GM12875 (cell line): Measurements from ENCODE around the gene UGT8.
"Not testable (repeated sequence)": the region's sequence is repeated elsewhere in the genome, so short reads cannot be mapped to it uniquely, and the experiment has no call there.

Source experiments
- H3K4me3 ChIP-seq: one replicate; pipeline ENCODE4 v1.5.1; 2011; ENCODE audit warnings: low read depth, low read length, control low read depth
- TF ChIP-seq, protein P1 (sequence below): IDR thresholded peaks from 2 replicates; pipeline ENCODE4 v1.5.1; 2011; ENCODE audit warnings: low read depth, mild to moderate bottlenecking, control low read depth, inconsistent platforms, low read length, moderate library complexity, borderline replicate concordance; ENCODE audit not compliant: insufficient read depth

The UGT8 gene

GRCh38 chr4:114659386-114660008 lies 60.9 kb downstream of the UGT8 start:
- TF ChIP-seq, protein P1, sequence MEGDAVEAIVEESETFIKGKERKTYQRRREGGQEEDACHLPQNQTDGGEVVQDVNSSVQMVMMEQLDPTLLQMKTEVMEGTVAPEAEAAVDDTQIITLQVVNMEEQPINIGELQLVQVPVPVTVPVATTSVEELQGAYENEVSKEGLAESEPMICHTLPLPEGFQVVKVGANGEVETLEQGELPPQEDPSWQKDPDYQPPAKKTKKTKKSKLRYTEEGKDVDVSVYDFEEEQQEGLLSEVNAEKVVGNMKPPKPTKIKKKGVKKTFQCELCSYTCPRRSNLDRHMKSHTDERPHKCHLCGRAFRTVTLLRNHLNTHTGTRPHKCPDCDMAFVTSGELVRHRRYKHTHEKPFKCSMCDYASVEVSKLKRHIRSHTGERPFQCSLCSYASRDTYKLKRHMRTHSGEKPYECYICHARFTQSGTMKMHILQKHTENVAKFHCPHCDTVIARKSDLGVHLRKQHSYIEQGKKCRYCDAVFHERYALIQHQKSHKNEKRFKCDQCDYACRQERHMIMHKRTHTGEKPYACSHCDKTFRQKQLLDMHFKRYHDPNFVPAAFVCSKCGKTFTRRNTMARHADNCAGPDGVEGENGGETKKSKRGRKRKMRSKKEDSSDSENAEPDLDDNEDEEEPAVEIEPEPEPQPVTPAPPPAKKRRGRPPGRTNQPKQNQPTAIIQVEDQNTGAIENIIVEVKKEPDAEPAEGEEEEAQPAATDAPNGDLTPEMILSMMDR: peak; percentile 80
- no peak overlapping the region for H3K4me3 ChIP-seq

- no peak overlapping the region for H3K4me3 ChIP-seq
- TF ChIP-seq, protein P1: no peak
Observed at GRCh38 chr4:114663083-114663482, 64.5 kb downstream of the UGT8 start.

- TF ChIP-seq, protein P1: no peak
Observed at GRCh38 chr4:114668577-114668976, 70.0 kb downstream of the UGT8 start.

GRCh38 chr4:114670733-114671132 lies 72.1 kb downstream of the UGT8 start:
- not testable (repeated sequence) for H3K4me3 ChIP-seq

More at GRCh38 chr4:114668577-114668976, 70.0 kb downstream of the UGT8 start:
- no peak overlapping the region for H3K4me3 ChIP-seq

GRCh38 chr4:114673306-114673705 lies 74.7 kb downstream of the UGT8 start:
- no peak overlapping the region for H3K4me3 ChIP-seq
- TF ChIP-seq, protein P1: no peak

DNA sequence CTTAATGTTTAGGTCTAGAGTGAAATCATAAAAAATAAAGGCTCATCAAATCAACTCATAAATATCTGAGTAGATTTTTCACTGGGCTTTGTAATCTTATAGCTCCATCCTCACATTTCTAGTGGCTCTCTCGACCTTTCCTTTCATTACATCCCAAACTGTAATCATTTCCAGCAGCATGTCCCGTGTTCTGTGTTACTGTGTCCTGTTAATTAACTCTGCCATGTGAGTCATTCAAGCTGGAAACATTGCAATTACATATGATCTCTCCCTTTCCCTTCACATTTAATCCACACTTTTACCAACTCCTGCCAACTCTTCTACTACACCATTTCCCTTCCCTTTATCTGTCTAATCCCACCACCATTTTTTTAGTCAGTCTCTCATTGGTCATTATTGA lies 75.5 kb downstream of the UGT8 start:
- TF ChIP-seq, protein P1: no peak
- H3K4me3 ChIP-seq: no peak overlapping the region

- no peak overlapping the region for H3K4me3 ChIP-seq
Observed at GRCh38 chr4:114677346-114677979, 78.9 kb downstream of the UGT8 start.

More at GRCh38 chr4:114677346-114677979, 78.9 kb downstream of the UGT8 start:
- TF ChIP-seq, protein P1: no peak
